Measurements from ENCODE around the gene POLDIP3. TPM values are rescaled to one million over a fixed set of nuclear protein-coding genes. Genes with fewer than 3 reads are reported as not detected.
"Not testable (repeated sequence)": the region's sequence is repeated elsewhere in the genome, so short reads cannot be mapped to it uniquely, and the experiment has no call there.

POLDIP3 gene
- total RNA-seq, 4 donors from 2014 or later, result 30.6 to 50.7 (median 37.2) TPM

- Histone ChIP-seq H3K4me1 (no peaks in the 10 kb centered on the region), H3K27ac (no peak overlapping the region), H3K9me3 (no peaks in the 10 kb centered on the region), H3K36me3 (no peaks in the 10 kb centered on the region), H3K4me3 (no peak overlapping the region), H3K27me3 (no peaks in the 10 kb centered on the region)
- 61 to 93% methylated on average over 3 to 7 of the region's 7 CpGs for WGBS, 2 donors (ENCODE audit: low coverage in 1 of 2)
- no peak for ATAC-seq
- no peak for TF ChIP-seq POLR2A (IDR thresholded peaks at IDR 0.05)
These were observed 78.5 kb downstream of the POLDIP3 start for GRCh38 chr22:42536166-42536565.

GRCh38 chr22:42535082-42535731, 79.5 kb downstream of the POLDIP3 start:
- H3K27ac ChIP-seq, H3K9me3 ChIP-seq, H3K4me1 ChIP-seq, H3K36me3 ChIP-seq, H3K4me3 ChIP-seq, ATAC-seq, H3K27me3 ChIP-seq: not testable (repeated sequence)
- no CpG with 5 or more reads among the region's 14 CpGs for WGBS, 2 donors (ENCODE audit: low coverage in 1 of 2)

Small RNAs within 50 kb of the gene (small RNA-seq; reads per million reads assigned to genes)
- gene RN7SKP80, result 0 reads per million in 4 donors
- 0 reads per million in 4 donors for gene RNU6-513P

Other genes with a start within 250 kb of the POLDIP3 start
- 1 to 10 TPM; 1.2 to 3.4 (median 2.7) TPM for gene NFAM1, start 182.5 kb downstream of the POLDIP3 start, total RNA-seq
- gene RRP7A, start 95.1 kb downstream of the POLDIP3 start, total RNA-seq, result 10 to 100 TPM; 21.3 to 36.9 (median 29.1) TPM
- 1 to 10 TPM in 3 of 4 donors, under 1 TPM in 1; 0.94 to 7.7 (median 4.6) TPM for gene SERHL2, start 60.9 kb downstream of the POLDIP3 start, total RNA-seq
- gene ATP5MGL, start 25.7 kb upstream of the POLDIP3 start, total RNA-seq, result 1 to 10 TPM in 1 of 4 donors, not detected in 3; 1.8 TPM
- 100 to 1,000 TPM; 127 to 268 (median 155) TPM for gene CYB5R3, start 34.5 kb upstream of the POLDIP3 start, total RNA-seq
- 10 to 100 TPM; 36.9 to 70.9 (median 55.3) TPM for gene A4GALT, start 106.0 kb upstream of the POLDIP3 start, total RNA-seq
- 10 to 100 TPM; 40.6 to 67.9 (median 49.1) TPM for gene ARFGAP3, start 242.4 kb upstream of the POLDIP3 start, total RNA-seq

Measured in gastroesophageal sphincter (tissue), 4 donors.